ENCODE measurements around the gene CCDC197. TPM values are rescaled to one million over a fixed set of nuclear protein-coding genes. Genes with fewer than 3 reads are reported as not detected.

Gene CCDC197
- total and polyA plus RNA-seq, 4 donors = not detected

GRCh38 chr14:94043756-94044475, 46.8 kb downstream of the CCDC197 start:
- Histone ChIP-seq H3K27me3 (ENCODE audit: control insufficient read depth in 4 of 4, insufficient read depth in 4 of 4, low read length in 3 of 4) (no peaks in the 10 kb centered on the region), H3K36me3 (ENCODE audit: control insufficient read depth in 4 of 4, insufficient read depth in 3 of 4, low read depth in 1 of 4, low read length in 3 of 4) (peaks cover 5 to 46% (median 20%) of the 10 kb centered on the region in 4 donors), H3K4me1 (ENCODE audit: control insufficient read depth in 4 of 4, insufficient read depth in 4 of 4, low read length in 3 of 4) (peaks cover 2 to 12% (median 9%) of the 10 kb centered on the region in 4 donors), H3K9me3 (ENCODE audit: control insufficient read depth in 4 of 4, low read length in 3 of 4) (no peaks in the 10 kb centered on the region), H3K9ac (ENCODE audit: low read depth in 1 of 2, low read length in 2 of 2) (no peak overlapping the region), H3K27ac (ENCODE audit: low read depth in 1 of 2, low read length in 2 of 2) (no peak overlapping the region), H3K4me3 (ENCODE audit: low read depth in 1 of 3, low read length in 3 of 3) (no peak overlapping the region)
- no peak for DNase-seq (ENCODE audit: low spot score)
- TF ChIP-seq TAF1 (conservative IDR thresholded peaks at IDR 0.05) (no peak), CTCF (IDR thresholded peaks at IDR 0.05; ENCODE audit: low read depth, low read length, missing input control) (no peak), GABPA (IDR thresholded peaks at IDR 0.05 in 1 of 2, conservative IDR thresholded peaks at IDR 0.05 in 1 of 2) (no peak), HNF4G (IDR thresholded peaks at IDR 0.05) (no peak), MAX (IDR thresholded peaks at IDR 0.05) (no peak), SP1 (IDR thresholded peaks at IDR 0.05) (no peak), ATF3 (IDR thresholded peaks at IDR 0.05) (no peak), FOXA2 (IDR thresholded peaks at IDR 0.05) (no peak), JUND (IDR thresholded peaks at IDR 0.05) (no peak)
- 95% methylated on average over 14 of the region's 14 CpGs for WGBS

- no peak overlapping the region for H3K4me3 ChIP-seq (ENCODE audit: low read depth in 1 of 3, low read length in 3 of 3)
- 94% methylated on average over 20 of the region's 20 CpGs for WGBS
These were observed 47.5 kb downstream of the CCDC197 start for GRCh38 chr14:94044476-94045091.

More at GRCh38 chr14:94044476-94045091, 47.5 kb downstream of the CCDC197 start:
- Histone ChIP-seq H3K27me3 (ENCODE audit: control insufficient read depth in 4 of 4, insufficient read depth in 4 of 4, low read length in 3 of 4) (no peaks in the 10 kb centered on the region), H3K36me3 (ENCODE audit: control insufficient read depth in 4 of 4, insufficient read depth in 3 of 4, low read depth in 1 of 4, low read length in 3 of 4) (peaks cover 7 to 52% (median 24%) of the 10 kb centered on the region in 4 donors), H3K9me3 (ENCODE audit: control insufficient read depth in 4 of 4, low read length in 3 of 4) (no peaks in the 10 kb centered on the region), H3K27ac (ENCODE audit: low read depth in 1 of 2, low read length in 2 of 2) (no peak overlapping the region), H3K4me1 (ENCODE audit: control insufficient read depth in 4 of 4, insufficient read depth in 4 of 4, low read length in 3 of 4) (peaks cover 2 to 12% (median 9%) of the 10 kb centered on the region in 4 donors), H3K9ac (ENCODE audit: low read depth in 1 of 2, low read length in 2 of 2) (no peak overlapping the region)
- no peak for DNase-seq (ENCODE audit: low spot score)
- TF ChIP-seq RAD21 (IDR thresholded peaks at IDR 0.05) (no peak), REST (IDR thresholded peaks at IDR 0.05) (no peak)
